ENCODE data around the gene IMMP2L.
A peak's percentile ranks its signal among the peaks of the same experiment; 100 is the strongest.

Gene IMMP2L

GRCh38 chr7:111199643-111200042 is 362.6 kb downstream of the IMMP2L start:
- DNase-seq, result no peak

- no peak for DNase-seq
These were observed 364.0 kb downstream of the IMMP2L start for GRCh38 chr7:111198255-111198654.

DNA sequence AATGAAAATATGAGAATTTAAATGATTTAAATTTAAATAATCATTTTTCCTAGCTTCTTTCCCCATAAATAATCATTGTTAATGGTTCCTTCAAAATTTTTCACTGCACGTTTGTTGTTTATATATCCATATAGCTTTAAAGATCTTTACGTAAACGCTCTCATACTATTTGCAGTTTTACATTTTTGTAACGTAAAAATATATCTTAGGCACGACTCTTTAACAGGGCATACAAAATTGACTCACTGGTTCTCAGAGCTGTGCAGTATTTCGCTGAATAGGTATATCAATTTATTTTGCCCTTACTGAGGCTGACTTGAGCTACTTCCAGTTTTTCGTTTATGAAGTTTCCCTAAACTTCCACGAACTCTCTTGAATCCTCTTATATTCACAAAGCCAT is 365.6 kb downstream of the IMMP2L start:
- no peak for DNase-seq

DNA sequence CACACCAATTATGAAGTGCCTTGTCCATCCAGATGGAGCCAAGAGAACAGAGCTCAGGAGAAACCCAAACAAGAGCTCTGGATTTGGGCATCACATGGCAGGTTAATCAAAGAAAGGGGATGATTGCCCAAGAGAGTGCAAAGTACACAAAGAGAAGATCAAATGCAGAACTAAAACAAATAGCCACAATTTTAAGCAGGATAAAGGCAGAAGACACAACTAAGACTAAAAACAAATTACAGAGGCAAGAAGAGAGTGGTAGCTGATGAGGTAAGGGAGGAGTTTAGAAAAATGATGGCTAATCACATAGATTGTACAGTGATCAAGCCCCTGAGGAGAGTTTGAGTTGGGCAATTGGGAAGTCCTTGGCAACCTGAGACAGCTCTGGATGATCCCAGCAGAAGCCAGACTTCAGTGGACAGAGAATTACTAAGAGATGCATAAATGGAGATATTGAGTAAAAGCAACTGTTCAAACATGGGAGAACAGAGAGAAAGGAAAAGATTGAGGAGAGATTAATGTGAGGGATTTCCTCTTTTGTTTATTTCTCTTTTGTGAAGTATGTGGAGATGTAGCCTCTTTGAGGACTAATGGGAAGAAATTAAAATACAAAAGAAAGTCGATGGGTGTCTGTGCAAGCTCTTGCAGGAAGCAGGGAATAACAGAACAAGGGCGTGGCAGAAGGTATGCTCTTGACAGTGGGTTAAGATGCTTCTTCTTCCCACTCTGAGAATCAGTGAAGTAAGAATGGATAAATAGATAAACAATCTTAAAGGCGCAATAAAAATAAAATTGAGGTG is 369.5 kb downstream of the IMMP2L start:
- DNase-seq, result no peak

GRCh38 chr7:111190804-111191203 is 371.5 kb downstream of the IMMP2L start:
- peak; percentile 49 for DNase-seq

DNA sequence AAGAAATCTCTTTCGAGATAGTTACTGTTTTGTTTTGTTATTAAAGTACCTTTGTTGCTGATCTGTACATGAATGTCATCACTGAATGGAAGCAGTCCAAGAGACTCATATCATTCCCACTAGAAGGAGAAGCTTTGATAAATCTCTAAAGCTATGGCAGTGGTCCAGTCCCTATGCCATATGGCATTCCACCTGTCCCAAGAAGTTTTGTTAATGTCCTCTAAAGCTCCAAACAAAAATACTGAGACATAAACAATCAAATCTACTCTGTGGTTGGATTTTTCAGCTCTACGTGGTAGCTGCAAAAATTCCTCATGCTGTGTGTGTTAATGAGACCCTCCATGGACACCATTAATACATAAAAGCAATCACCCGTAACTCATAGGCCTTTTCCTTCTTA is 377.3 kb downstream of the IMMP2L start:
- DNase-seq, result no peak

DNA sequence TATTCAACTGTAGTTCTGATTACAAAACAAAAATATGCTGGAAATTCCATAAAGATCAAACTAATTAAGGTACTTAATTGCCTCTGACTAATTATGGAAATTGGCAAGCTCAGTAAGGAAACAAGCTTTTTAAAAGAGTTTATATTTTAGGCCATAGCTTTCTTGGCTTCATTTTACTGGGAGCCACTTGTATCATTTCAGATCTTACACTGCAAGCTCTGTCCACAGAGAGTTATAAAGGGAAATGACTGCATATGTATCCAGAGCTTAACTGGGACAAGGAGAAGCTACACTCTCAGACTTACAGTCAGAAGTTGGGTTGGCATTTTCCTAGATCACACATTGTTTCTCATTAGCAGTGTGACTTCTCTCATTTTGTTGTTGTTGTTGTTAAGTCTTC is 379.0 kb downstream of the IMMP2L start:
- DNase-seq, result no peak

DNA sequence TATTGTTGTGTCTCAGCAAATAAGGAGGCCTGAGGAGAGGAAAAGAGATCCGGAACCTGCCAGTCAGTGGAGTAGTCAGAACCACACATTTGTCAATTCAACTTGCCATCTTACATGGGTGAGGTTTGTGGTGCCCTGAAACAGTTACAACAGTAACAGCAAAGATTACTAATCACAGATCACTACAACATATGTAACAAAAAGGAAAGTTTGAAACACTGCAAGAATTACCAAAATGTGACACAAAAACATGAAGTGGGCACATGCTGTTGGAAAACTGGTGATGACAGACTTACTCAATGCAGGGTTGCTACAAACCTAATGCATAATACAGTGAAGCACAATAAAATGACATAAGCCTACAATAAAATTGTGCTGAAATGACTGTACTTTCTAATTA is 382.0 kb downstream of the IMMP2L start:
- no peak for DNase-seq

GRCh38 chr7:111175908-111176441 is 386.3 kb downstream of the IMMP2L start:
- no peak for DNase-seq

- no peak for DNase-seq
These were observed 387.8 kb downstream of the IMMP2L start for GRCh38 chr7:111174510-111174909.

DNA sequence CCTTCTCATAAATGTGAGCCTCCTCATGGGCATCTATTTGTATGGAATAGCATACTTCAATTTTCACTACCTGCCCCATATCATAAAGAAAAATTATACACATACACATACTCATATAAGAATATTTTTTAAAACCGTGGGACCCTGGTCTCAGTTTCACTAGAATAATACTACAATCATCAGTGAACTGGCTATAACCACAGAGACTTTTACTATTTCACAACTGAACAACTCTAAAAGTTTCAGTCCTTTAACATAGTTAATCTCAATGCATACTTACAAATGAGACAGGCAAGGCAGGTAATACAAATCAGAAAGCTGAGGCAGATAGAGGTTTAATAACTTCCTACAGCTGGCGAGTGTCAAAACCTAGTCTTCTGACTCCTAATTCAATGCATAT is 388.3 kb downstream of the IMMP2L start:
- DNase-seq, result no peak

- no peak for DNase-seq
These were observed 388.8 kb downstream of the IMMP2L start for GRCh38 chr7:111173528-111173927.

GRCh38 chr7:111172564-111173257 is 389.6 kb downstream of the IMMP2L start:
- DNase-seq, result no peak

DNA sequence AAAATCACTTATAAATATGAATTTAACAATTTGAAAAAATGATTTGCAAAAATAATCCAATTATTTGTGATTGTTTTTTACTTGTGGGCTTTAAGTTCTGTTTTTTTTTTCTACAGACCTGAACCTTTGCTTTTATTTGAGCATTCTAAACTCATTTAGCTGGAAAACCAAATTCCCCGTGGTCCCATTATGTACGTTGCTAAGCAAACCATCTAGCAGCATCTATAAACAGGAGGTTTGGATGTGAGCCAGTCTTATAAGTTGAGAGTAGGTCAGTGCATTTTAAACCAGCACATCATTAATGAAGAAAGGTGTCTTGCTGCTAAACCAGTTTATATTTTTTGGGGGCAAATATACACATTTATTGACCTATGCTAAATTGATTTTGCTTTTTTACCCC is 394.1 kb downstream of the IMMP2L start:
- DNase-seq, result no peak

- no peak for DNase-seq
These were observed 397.9 kb downstream of the IMMP2L start for GRCh38 chr7:111164442-111164841.

DNA sequence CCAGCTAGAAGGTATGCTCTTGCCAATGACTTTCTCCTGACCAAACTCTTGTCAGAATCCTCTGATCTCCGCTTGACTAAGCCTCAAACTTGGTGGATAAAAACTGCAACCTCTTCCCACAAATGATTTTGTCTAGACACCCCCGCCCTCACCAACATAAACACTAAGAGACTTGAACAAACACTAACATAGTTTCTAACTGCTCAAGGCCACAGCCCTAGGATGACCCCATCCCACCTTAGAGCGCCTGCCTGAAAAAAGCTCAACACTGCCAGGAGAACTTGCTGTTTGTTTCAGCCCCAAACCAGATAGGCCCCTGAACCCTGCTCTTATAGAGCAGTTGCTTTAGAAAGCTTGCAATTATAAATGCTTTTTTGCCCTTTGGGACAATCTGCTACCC is 399.6 kb downstream of the IMMP2L start:
- no peak for DNase-seq

DNA sequence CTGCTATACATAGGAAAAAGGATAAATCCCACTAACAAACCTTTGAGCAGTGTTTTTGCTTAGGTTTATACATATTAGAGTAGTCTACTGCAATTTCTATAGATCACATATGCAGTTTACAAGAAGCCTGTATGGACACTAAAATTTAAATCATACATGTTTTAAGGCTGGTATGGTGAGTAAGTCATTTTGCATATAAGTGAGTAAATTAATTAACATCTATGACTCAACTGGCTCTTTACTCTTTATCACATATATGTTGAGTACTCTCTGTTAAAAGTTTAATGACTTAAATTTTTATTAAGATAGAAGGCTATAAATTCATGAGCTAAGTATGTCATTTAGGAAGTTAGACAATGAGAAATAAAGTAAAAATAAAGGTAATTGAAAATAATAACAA is 402.0 kb downstream of the IMMP2L start:
- no peak for DNase-seq

GRCh38 chr7:111159426-111159825 is 402.9 kb downstream of the IMMP2L start:
- DNase-seq, result no peak

GRCh38 chr7:111150709-111151108 is 411.6 kb downstream of the IMMP2L start:
- DNase-seq, result no peak

GRCh38 chr7:111147708-111148533 is 414.4 kb downstream of the IMMP2L start:
- DNase-seq, result no peak

GRCh38 chr7:111146136-111146535 is 416.2 kb downstream of the IMMP2L start:
- DNase-seq, result no peak

DNA sequence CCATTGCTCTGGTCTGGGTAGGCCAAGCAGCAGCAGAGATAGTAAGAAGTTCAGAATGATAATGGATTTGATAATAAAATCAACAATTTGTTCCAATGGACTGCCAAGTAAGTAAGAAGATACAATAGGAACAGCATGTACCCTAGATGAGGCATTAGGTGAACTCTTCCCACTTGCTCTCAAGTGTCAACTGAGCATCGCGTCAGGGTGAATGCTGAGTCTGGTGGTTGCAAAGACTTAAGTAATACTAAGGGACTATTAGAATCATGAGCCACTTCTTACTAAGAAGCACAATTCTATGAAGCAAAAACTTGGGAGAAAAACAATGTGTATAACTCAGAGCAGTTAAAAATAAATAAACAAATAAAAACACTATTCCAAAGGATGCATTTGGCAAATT is 416.8 kb downstream of the IMMP2L start:
- no peak for DNase-seq

DNA sequence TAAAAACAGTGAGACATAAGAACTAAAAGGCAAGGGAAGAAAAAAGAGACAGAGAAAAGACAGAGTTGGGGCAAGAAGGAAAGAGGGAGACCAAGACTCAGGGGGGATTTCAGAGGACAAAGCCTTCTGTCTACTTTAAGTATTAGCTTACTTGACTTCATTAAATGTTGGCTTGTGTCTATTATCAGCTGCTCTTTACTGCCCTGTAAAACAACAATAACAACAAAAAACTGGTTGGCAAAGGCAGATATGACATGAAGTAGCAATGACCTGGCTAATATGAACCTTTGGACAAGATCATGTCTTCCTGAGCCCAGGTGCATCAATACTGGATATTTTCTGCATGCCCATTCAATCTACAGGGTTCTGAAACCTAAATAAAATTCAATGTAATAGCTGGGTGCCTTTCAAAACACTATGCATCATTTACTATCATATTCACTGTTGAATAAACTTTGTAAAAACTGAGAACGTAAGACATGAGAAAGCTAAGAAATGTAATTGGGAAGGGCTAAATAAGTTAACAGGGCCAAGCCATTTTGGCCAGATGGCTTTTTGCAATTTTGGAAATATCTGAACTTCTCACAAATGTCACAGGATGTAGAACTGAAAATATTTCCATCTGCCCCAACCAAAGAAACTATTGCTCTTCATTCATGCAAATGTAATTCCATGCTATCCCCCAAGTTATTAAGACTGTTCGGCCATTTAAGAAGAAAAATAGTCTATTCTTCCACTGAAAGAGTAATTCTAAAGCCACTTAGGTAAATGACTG is 422.0 kb downstream of the IMMP2L start:
- no peak for DNase-seq

Measured in hematopoietic multipotent progenitor cell treated with erythropoietin and hydrocortisone succinate and interleukin-3 and kit ligand, for 6 days (in vitro differentiated cells).